ENCODE data around the gene TBX21. TPM values are rescaled to one million over a fixed set of nuclear protein-coding genes. Genes with fewer than 3 reads are reported as not detected.

The TBX21 gene
- polyA plus RNA-seq, 3 donors = 0.05 to 0.16 (median 0.13) TPM

- Histone ChIP-seq H3K4me1 (ENCODE audit: control insufficient read depth in 1 of 2, insufficient read depth in 2 of 2, low read length in 2 of 2) (peaks cover 1 to 15% of the 10 kb centered on the region in 2 donors), H3K79me2 (ENCODE audit: insufficient read depth, low read length) (no peaks in the 10 kb centered on the region), H3K9me3 (replicated peaks in 1 of 2; ENCODE audit: control insufficient read depth in 1 of 2, insufficient read depth in 1 of 2, low read length in 2 of 2) (no peaks in the 10 kb centered on the region), H4K20me1 (ENCODE audit: insufficient read depth, low read length) (no peaks in the 10 kb centered on the region), H3K4me2 (replicated peaks; ENCODE audit: extremely low read depth, low read length, poor library complexity, severe bottlenecking) (no peak overlapping the region), H3K36me3 (replicated peaks in 1 of 2; ENCODE audit: control insufficient read depth in 1 of 2, insufficient read depth in 2 of 2, low read length in 2 of 2) (no peaks in the 10 kb centered on the region), H3K4me3 (replicated peaks in 1 of 3; ENCODE audit: low read depth in 2 of 3, low read length in 3 of 3) (no peak overlapping the region), H2AFZ (ENCODE audit: insufficient read depth, low read depth, low read length, poor library complexity, severe bottlenecking) (no peak overlapping the region), H3K27me3 (ENCODE audit: control insufficient read depth in 2 of 2, insufficient read depth in 2 of 2, low read length in 2 of 2) (peaks cover 0 to 2% of the 10 kb centered on the region in 2 donors), H3K27ac (ENCODE audit: low read depth in 1 of 2, low read length in 2 of 2) (no peak overlapping the region), H3K9ac (ENCODE audit: insufficient read depth, low read length, poor library complexity, severe bottlenecking) (no peak overlapping the region)
- H3K9me3 Mint-ChIP-seq = no peaks in the 10 kb centered on the region
- DNase-seq = peak in 2 of 3 donors; percentile 10 to 44
- no peak overlapping the region for H3K4me3 Mint-ChIP-seq
- H3K4me1 Mint-ChIP-seq = peaks cover 10% of the 10 kb centered on the region
- H3K27ac Mint-ChIP-seq = peak overlapping the region in 1 of 7 donors; percentile 38
- peaks cover 0 to 3% of the 10 kb centered on the region in 2 donors for H3K36me3 Mint-ChIP-seq
- H3K27me3 Mint-ChIP-seq (ENCODE audit: low read depth in 3 of 3) = peaks cover 12 to 17% (median 13%) of the 10 kb centered on the region in 3 donors
- no peak for TF ChIP-seq CTCF (IDR thresholded peaks at IDR 0.05)
- 34% methylated on average over 4 of the region's 5 CpGs for WGBS (ENCODE audit: insufficient coverage)
- intact Hi-C loops (cut with micrococcal nuclease) = no loop called here
Measured at GRCh38 chr17:47712330-47713023, 20.6 kb upstream of the TBX21 start.

GRCh38 chr17:47713980-47714700, 18.9 kb upstream of the TBX21 start:
- Histone ChIP-seq H3K9ac (ENCODE audit: insufficient read depth, low read length, poor library complexity, severe bottlenecking) (no peak overlapping the region), H3K27me3 (ENCODE audit: control insufficient read depth in 2 of 2, insufficient read depth in 2 of 2, low read length in 2 of 2) (peaks cover 8 to 18% of the 10 kb centered on the region in 2 donors), H3K79me2 (ENCODE audit: insufficient read depth, low read length) (no peaks in the 10 kb centered on the region), H3K27ac (ENCODE audit: low read depth in 1 of 2, low read length in 2 of 2) (no peak overlapping the region), H3K4me2 (replicated peaks; ENCODE audit: extremely low read depth, low read length, poor library complexity, severe bottlenecking) (no peak overlapping the region), H3K4me3 (replicated peaks in 1 of 3; ENCODE audit: low read depth in 2 of 3, low read length in 3 of 3) (no peak overlapping the region), H3K36me3 (replicated peaks in 1 of 2; ENCODE audit: control insufficient read depth in 1 of 2, insufficient read depth in 2 of 2, low read length in 2 of 2) (no peaks in the 10 kb centered on the region), H3K4me1 (ENCODE audit: control insufficient read depth in 1 of 2, insufficient read depth in 2 of 2, low read length in 2 of 2) (peaks cover 2 to 12% of the 10 kb centered on the region in 2 donors), H2AFZ (ENCODE audit: insufficient read depth, low read depth, low read length, poor library complexity, severe bottlenecking) (no peak overlapping the region), H3K9me3 (replicated peaks in 1 of 2; ENCODE audit: control insufficient read depth in 1 of 2, insufficient read depth in 1 of 2, low read length in 2 of 2) (no peaks in the 10 kb centered on the region), H4K20me1 (ENCODE audit: insufficient read depth, low read length) (no peaks in the 10 kb centered on the region)
- H3K4me3 Mint-ChIP-seq = no peak overlapping the region
- H3K36me3 Mint-ChIP-seq = peaks cover 0 to 3% of the 10 kb centered on the region in 2 donors
- intact Hi-C loops (cut with micrococcal nuclease) = no loop called here
- 88% methylated on average over 7 of the region's 15 CpGs for WGBS (ENCODE audit: insufficient coverage)
- peaks cover 25 to 34% (median 30%) of the 10 kb centered on the region in 3 donors for H3K27me3 Mint-ChIP-seq (ENCODE audit: low read depth in 3 of 3)
- no peak overlapping the region for H3K27ac Mint-ChIP-seq
- no peak for TF ChIP-seq CTCF (IDR thresholded peaks at IDR 0.05)
- H3K4me1 Mint-ChIP-seq = peaks cover 15% of the 10 kb centered on the region
- DNase-seq = no peak
- H3K9me3 Mint-ChIP-seq = peaks cover 0 to 1% (median 0%) of the 10 kb centered on the region in 7 donors

Data from CD14-positive monocyte (primary cell).